Right cardiac atrium (tissue), 5 donors: ENCODE data around the gene YIPF5. TPM values are rescaled to one million over a fixed set of nuclear protein-coding genes. Genes with fewer than 3 reads are reported as not detected.
A peak's percentile ranks its signal among the peaks of the same experiment; 100 is the strongest.

Source experiments
- ATAC-seq, 2 donors: fragments of 200-7000 bp; cut with Tn5 transposase; one replicate each; pipeline versions ENCODE4 v1.8.0 to v1.9.1; 2020; ENCODE audit warnings: moderate library complexity in 2 of 2, mild to moderate bottlenecking in 1 of 2
- DNase-seq, 3 donors: peaks; one replicate each; pipeline ENCODE4 v3.0.0-alpha.2; 2020
- H3K27ac ChIP-seq: one replicate; pipeline ENCODE4 v1.5.1; 2013; ENCODE audit warnings: mild to moderate bottlenecking, low read length, control low read depth, moderate library complexity
- H3K27me3 ChIP-seq: one replicate; pipeline ENCODE4 v1.6.1; 2013; ENCODE audit not compliant: control insufficient read depth, insufficient read depth
- H3K4me1 ChIP-seq: one replicate; pipeline ENCODE4 v1.6.1; 2013; ENCODE audit warnings: low read length; ENCODE audit not compliant: control insufficient read depth, insufficient read depth
- H3K4me3 ChIP-seq: one replicate; pipeline ENCODE4 v1.5.1; 2013; ENCODE audit warnings: low read length, control low read depth
- H3K9me3 ChIP-seq: one replicate; pipeline ENCODE4 v1.6.1; 2013; ENCODE audit warnings: low read length; ENCODE audit not compliant: control insufficient read depth
- WGBS: extraction: QIAGEN DNeasy Blood & Tissue Kit; methylation state at CpG from one replicate; pipeline ENCODE4 v1.1.7; 2013; 5-methylcytosine and 5-hydroxymethylcytosine counted together
- intact Hi-C, 4 donors: fragments of 100-400 bp; cut with DNase I; formaldehyde crosslinking; loops; one replicate each; pipeline versions ENCODE4 v1.11.0 to v1.14.0; 2022 to 2023
- long read RNA-seq, 4 donors: library from polyadenylated mRNA; unstranded; transcript quantifications; one replicate each; pipeline ENCODE4 v2.0.0, GENCODE V29; 2020 to 2021
- polyA plus RNA-seq: library from polyadenylated mRNA; stranded (reverse); fragments of 200-250 nt; gene quantifications from one replicate; pipeline ENCODE4 v1.2.3, GENCODE V29; 2013
- total RNA-seq, 4 donors: library from RNA; stranded (reverse); fragmentation: NEBNext Ultra II Directional; extraction: Animal tissue kit (Norgen Biotek cat#: 25700); gene quantifications; one replicate each; pipeline ENCODE4 v1.2.1, GENCODE V29; 2021
- donor health status: healthy with polysubstance abuse.
- donor health status: DM: no; HTN: yes; CAD: no.
- donor health status: DM: no; HTN: no; CAD: no.
- donor health status: DM: no; HTN: yes; CAD: no; lungs with severe emphysema.
- donor health status: DM: yes; HTN: yes; CAD: no.

YIPF5 gene
- total RNA-seq (10 to 100 TPM; 27.7 to 35.3 (median 31.1) TPM), polyA plus RNA-seq (9.3 TPM)
- long read RNA-seq, donor 1, transcript YIPF5-201 (6 exons, 3,147 nt) = major isoform, 69 of 77 reads
- long read RNA-seq, donor 1, partial matches to known transcripts = 1 of 77 reads
- long read RNA-seq, donor 1, other reads (novel, unspliced or antisense) = 6 of 77 reads
- long read RNA-seq, donor 2, transcript YIPF5-201 (6 exons, 3,147 nt) = major isoform, 21 of 27 reads
- long read RNA-seq, donor 2, partial matches to known transcripts = 1 of 27 reads
- long read RNA-seq, donor 2, other reads (novel, unspliced or antisense) = 5 of 27 reads
- long read RNA-seq, donor 3, transcript YIPF5-201 (6 exons, 3,147 nt) = major isoform, 196 of 218 reads
- long read RNA-seq, donor 3, partial matches to known transcripts = 2 of 218 reads
- long read RNA-seq, donor 3, other reads (novel, unspliced or antisense) = 18 of 218 reads
- long read RNA-seq, donor 4, transcript YIPF5-201 (6 exons, 3,147 nt) = major isoform, 27 of 30 reads
- long read RNA-seq, donor 4, partial matches to known transcripts = 0 of 30 reads
- long read RNA-seq, donor 4, other reads (novel, unspliced or antisense) = 2 of 30 reads

- WGBS = under 1% methylated on average over 39 of the region's 39 CpGs
- no peaks in the 10 kb centered on the region for H3K9me3 ChIP-seq
- H3K4me3 ChIP-seq = peak within 1 kb of the TSS; percentile 70
- intact Hi-C loops = no loop called here
- H3K27ac ChIP-seq = peak within 1 kb of the TSS; percentile 26
- DNase-seq = peak; percentile 96 to 98 (median 98)
- no peaks in the 10 kb centered on the region for H3K27me3 ChIP-seq
- H3K4me1 ChIP-seq = no peaks in the 10 kb centered on the region
- ATAC-seq = peak; percentile 100
These were observed at the start of gene YIPF5, which contains the start of gene KCTD16 for GRCh38 chr5:144170276-144171024. Gene YIPF5, minus strand, starts transcription at chr5:144170659. Its CDS starts 704 bp downstream, at chr5:144169955. Gene KCTD16, plus strand, starts transcription at chr5:144170873.

GRCh38 chr5:144219869-144220268 is 49.4 kb upstream of the YIPF5 start:
- no peaks in the 10 kb centered on the region for H3K27me3 ChIP-seq
- ATAC-seq (no peak), DNase-seq (no peak)
- 76% methylated on average over 3 of the region's 3 CpGs for WGBS
- H3K4me3 ChIP-seq = no peak overlapping the region
- H3K4me1 ChIP-seq = no peaks in the 10 kb centered on the region
- intact Hi-C loops = loop anchor here in 1 of 4 donors (10.0 kb wide), 1 partner anchor 835 kb away; no protein-coding TSS in a partner anchor
- no peak overlapping the region for H3K27ac ChIP-seq
- no peaks in the 10 kb centered on the region for H3K9me3 ChIP-seq

- Histone ChIP-seq H3K27me3 (no peaks in the 10 kb centered on the region), H3K4me1 (no peaks in the 10 kb centered on the region), H3K9me3 (no peaks in the 10 kb centered on the region), H3K4me3 (no peak overlapping the region), H3K27ac (no peak overlapping the region)
- ATAC-seq = no peak
- intact Hi-C loops = no loop called here
- 60% methylated on average over 1 of the region's 1 CpG for WGBS
- no peak for DNase-seq
These were observed 40.2 kb upstream of the YIPF5 start for GRCh38 chr5:144210655-144211054.

- no peak for DNase-seq
- no peaks in the 10 kb centered on the region for H3K27me3 ChIP-seq
- no peak overlapping the region for H3K27ac ChIP-seq
- H3K4me3 ChIP-seq = no peak overlapping the region
- no peaks in the 10 kb centered on the region for H3K9me3 ChIP-seq
- no peaks in the 10 kb centered on the region for H3K4me1 ChIP-seq
- ATAC-seq = no peak
- intact Hi-C loops = loop anchor here in 3 of 4 donors (5.0 to 10.0 kb wide), 3 partner anchors 175 to 1838 kb away; no protein-coding TSS in a partner anchor
- WGBS = 80% methylated on average over 4 of the region's 4 CpGs
These were observed 38.9 kb upstream of the YIPF5 start for GRCh38 chr5:144209361-144209760.

- Histone ChIP-seq H3K4me3 (no peak overlapping the region), H3K27me3 (no peaks in the 10 kb centered on the region), H3K27ac (no peak overlapping the region), H3K4me1 (no peaks in the 10 kb centered on the region), H3K9me3 (no peaks in the 10 kb centered on the region)
- ATAC-seq = no peak
- DNase-seq = no peak
- intact Hi-C loops = loop anchor here in 3 of 4 donors (5.0 to 10.0 kb wide), 3 partner anchors 177 to 1839 kb away; no protein-coding TSS in a partner anchor
These were observed 37.5 kb upstream of the YIPF5 start for GRCh38 chr5:144207875-144208444.

- no peak overlapping the region for H3K27ac ChIP-seq
- intact Hi-C loops = loop anchor here in 3 of 4 donors (5.0 to 10.0 kb wide), 3 partner anchors 179 to 1841 kb away; no protein-coding TSS in a partner anchor
- H3K27me3 ChIP-seq = no peaks in the 10 kb centered on the region
- H3K4me1 ChIP-seq = no peaks in the 10 kb centered on the region
- H3K9me3 ChIP-seq = no peaks in the 10 kb centered on the region
- no peak for DNase-seq
- H3K4me3 ChIP-seq = no peak overlapping the region
- WGBS = 45% methylated on average over 2 of the region's 2 CpGs
- ATAC-seq = no peak
These were observed 35.7 kb upstream of the YIPF5 start for GRCh38 chr5:144206141-144206540.

GRCh38 chr5:144205141-144205551 is 34.7 kb upstream of the YIPF5 start:
- ATAC-seq = peak; percentile 66 to 68
- 2% methylated on average over 31 of the region's 31 CpGs for WGBS
- Histone ChIP-seq H3K4me1 (no peaks in the 10 kb centered on the region), H3K27me3 (no peaks in the 10 kb centered on the region), H3K4me3 (peak overlapping the region; percentile 0), H3K27ac (no peak overlapping the region), H3K9me3 (no peaks in the 10 kb centered on the region)
- intact Hi-C loops = loop anchor here in 3 of 4 donors (5.0 to 10.0 kb wide), 3 partner anchors 180 to 1842 kb away; no protein-coding TSS in a partner anchor
- peak; percentile 37 to 61 (median 57) for DNase-seq

- intact Hi-C loops = loop anchor here in 2 of 4 donors (10.0 kb wide), 2 partner anchors 181 to 1031 kb away; no protein-coding TSS in a partner anchor
- ATAC-seq (peak; percentile 61 to 73), DNase-seq (no peak)
- Histone ChIP-seq H3K27ac (no peak overlapping the region), H3K27me3 (no peaks in the 10 kb centered on the region), H3K4me1 (no peaks in the 10 kb centered on the region), H3K9me3 (no peaks in the 10 kb centered on the region), H3K4me3 (no peak overlapping the region)
- 35% methylated on average over 10 of the region's 10 CpGs for WGBS
These were observed 33.5 kb upstream of the YIPF5 start for GRCh38 chr5:144203750-144204596.

GRCh38 chr5:144202726-144203125 is 32.3 kb upstream of the YIPF5 start:
- no peaks in the 10 kb centered on the region for H3K4me1 ChIP-seq
- ATAC-seq (no peak), DNase-seq (no peak)
- 88% methylated on average over 1 of the region's 1 CpG for WGBS
- H3K27ac ChIP-seq = no peak overlapping the region
- H3K27me3 ChIP-seq = no peaks in the 10 kb centered on the region
- intact Hi-C loops = loop anchor here in 2 of 4 donors (10.0 kb wide), 2 partner anchors 182 to 1032 kb away; no protein-coding TSS in a partner anchor
- H3K9me3 ChIP-seq = no peaks in the 10 kb centered on the region
- H3K4me3 ChIP-seq = no peak overlapping the region
